GM23248 (cell line): Measurements from ENCODE around the gene SLC22A14.

Experiments used
- EZH2 ChIP-seq: fragments of 200-600 bp; sonication (generic); IDR thresholded peaks from 2 replicates; pipeline ENCODE4 v1.6.1; 2018; ENCODE audit warnings: antibody characterized with exemption, mild to moderate bottlenecking; ENCODE audit not compliant: insufficient read depth, poor library complexity, severe bottlenecking
- EZH2phosphoT487 ChIP-seq: fragments of 200-600 bp; sonication (generic); IDR thresholded peaks from 2 replicates; pipeline ENCODE4 v1.6.1; 2018; ENCODE audit warnings: antibody characterized with exemption, moderate library complexity, mild to moderate bottlenecking, low read depth; ENCODE audit not compliant: insufficient read depth

- TF ChIP-seq EZH2 (no peak), EZH2phosphoT487 (no peak)
These were observed 43.6 kb upstream of the SLC22A14 start for GRCh38 chr3:38238416-38239008.
